CD1c-positive myeloid dendritic cell (primary cell): Measurements from ENCODE around the gene FIBCD1.
"Not testable (repeated sequence)": the region's sequence is repeated elsewhere in the genome, so short reads cannot be mapped to it uniquely, and the experiment has no call there.

Experiments used
- DNase-seq: peaks from one replicate; pipeline ENCODE4 v3.0.0-alpha.2; 2016; ENCODE audit errors: extremely low spot score

The FIBCD1 gene

GRCh38 chr9:130973686-130974281 is 34.7 kb upstream of the FIBCD1 start:
- no peak for DNase-seq

GRCh38 chr9:130972957-130973685 is 34.1 kb upstream of the FIBCD1 start:
- no peak for DNase-seq

- DNase-seq, result no peak
Observed at GRCh38 chr9:130972277-130972956, 33.4 kb upstream of the FIBCD1 start.

DNA sequence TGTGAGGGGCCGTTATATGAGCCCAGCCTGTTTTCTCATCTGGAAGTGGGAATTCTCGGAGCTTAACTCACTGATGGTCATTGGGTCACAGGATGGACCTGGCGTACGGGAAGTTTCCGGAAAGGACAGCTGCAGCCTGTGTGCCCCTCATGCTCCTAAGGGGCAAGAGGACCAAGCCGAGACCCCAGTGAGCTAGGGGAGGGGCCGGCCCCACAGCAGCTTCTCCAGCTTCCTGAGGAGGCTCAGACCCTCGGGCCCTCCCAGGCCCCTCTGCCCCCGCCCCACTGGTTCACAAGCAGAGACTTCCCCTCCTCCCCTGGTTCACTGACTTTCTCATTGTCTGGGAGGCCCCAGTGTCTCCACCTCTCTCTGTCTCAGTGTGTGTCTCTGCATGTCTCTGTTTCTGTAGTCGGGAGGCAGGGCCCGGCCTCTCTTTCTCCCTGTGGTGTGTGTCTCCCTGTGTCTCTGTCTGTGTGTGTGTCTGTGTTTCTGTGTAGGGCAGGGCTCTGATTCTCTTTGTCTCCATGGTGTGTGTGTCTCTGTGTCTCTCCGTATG is 32.3 kb upstream of the FIBCD1 start:
- DNase-seq, result no peak

- DNase-seq, result no peak
Observed at GRCh38 chr9:130970855-130971254, 31.8 kb upstream of the FIBCD1 start.

- no peak for DNase-seq
Observed at GRCh38 chr9:130970052-130970451, 31.0 kb upstream of the FIBCD1 start.

GRCh38 chr9:130965680-130966079 is 26.6 kb upstream of the FIBCD1 start:
- no peak for DNase-seq

GRCh38 chr9:130963916-130964315 is 24.9 kb upstream of the FIBCD1 start:
- no peak for DNase-seq

DNA sequence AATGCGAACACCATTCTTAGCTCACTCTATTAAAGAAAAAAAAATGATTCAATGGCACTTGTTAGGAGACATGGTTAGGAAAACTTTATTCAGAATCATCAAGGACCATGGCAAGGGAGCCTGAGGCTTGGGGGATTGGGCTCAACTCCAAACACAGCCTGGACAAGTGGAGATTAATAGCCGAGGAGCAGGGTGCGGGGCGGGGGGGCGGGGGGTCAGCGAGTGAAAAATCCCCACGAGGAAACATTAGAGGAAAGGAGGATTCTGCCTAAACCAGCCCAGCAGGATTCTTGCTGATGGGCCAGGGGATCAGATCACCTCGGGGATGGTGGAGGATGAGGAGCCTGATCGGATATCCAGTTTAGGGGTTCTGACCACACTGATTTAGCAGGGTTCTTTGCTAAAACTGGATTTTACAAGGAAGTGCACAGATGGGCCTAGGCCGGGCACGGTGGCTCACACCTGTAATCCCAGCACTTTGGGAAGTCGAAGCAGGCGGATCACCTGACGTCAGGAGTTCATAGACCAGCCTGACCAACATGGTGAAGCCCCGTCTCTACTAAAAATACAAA is 24.4 kb upstream of the FIBCD1 start:
- no peak for DNase-seq

DNA sequence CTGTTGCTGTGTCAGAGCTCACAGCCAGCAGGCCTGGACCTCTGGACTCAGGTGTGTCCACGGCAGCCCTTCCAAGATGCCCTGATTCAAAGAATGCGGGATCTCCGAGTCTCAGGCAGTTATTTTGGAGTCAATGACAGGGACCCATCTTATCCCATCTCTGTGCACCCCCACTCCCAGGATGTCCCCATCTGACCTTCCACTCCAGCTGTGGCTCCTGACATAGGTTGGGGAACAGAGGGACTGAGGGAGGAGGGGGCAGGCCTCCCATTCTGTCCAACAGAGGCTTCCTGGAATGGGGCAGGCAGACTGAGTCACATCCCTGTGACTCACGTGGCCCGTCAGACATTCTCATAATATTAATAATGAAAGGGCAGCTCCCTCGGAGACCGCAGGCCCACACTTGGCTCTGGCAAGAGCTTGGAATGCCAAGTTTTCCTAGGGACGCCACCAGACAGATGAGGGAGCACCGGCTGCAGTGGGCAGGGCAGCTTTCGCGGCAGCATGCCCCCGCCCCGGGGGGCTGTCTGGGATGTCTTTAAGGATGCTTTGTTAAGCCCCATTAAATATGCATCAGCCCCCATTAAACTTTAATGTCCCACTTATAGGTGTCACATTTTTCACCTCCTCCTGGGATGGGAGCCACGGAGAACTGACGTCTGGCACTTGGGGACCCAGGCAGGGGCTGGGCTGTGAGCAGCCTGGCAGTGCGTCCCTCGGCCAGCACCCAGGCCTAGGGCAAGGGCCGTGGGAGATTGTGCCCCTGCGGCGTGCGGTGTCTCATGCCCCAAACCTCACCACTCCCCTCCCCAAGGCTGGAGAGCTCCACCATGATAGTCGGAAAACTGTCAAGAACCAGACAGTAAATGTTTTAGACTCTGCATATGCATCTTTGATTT is 23.6 kb upstream of the FIBCD1 start:
- DNase-seq, result no peak

- no peak for DNase-seq
Observed at GRCh38 chr9:130961511-130962300, 22.7 kb upstream of the FIBCD1 start.

GRCh38 chr9:130960522-130961378 is 21.7 kb upstream of the FIBCD1 start:
- no peak for DNase-seq

DNA sequence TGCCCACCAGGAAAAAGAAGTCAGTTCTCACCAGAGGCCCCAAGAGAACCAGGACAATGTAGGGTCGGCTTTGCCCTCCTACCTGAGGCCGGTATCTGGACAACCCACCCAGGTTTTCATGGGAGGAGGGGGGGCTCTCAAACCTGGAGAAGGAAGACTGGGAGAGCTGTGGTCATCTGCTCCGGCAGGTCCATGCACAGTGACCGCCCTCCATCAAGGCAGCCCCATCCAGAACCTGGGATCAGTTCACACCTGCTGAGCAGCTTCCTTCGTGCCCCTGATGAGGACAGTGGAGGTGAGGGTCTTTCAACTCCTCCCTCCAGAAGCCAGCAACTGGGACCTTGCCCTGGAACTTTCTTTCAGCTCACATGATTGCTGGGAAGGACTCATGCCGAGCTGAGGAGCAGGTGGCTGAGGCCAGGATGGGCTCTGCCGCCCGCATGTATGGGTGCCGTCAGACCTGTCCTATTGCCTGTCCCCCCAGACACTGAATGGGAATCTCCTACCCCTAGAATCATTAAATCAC is 20.8 kb upstream of the FIBCD1 start:
- no peak for DNase-seq

- not testable (repeated sequence) for DNase-seq
Observed at GRCh38 chr9:130958564-130958963, 19.5 kb upstream of the FIBCD1 start.

GRCh38 chr9:130957451-130958203 is 18.6 kb upstream of the FIBCD1 start:
- no peak for DNase-seq

GRCh38 chr9:130956636-130957450 is 17.8 kb upstream of the FIBCD1 start:
- no peak for DNase-seq

- DNase-seq, result no peak
Observed at GRCh38 chr9:130955947-130956621, 17.0 kb upstream of the FIBCD1 start.
